Activated CD4-positive, alpha-beta T cell treated with anti-CD3 and anti-CD28 coated beads, Interleukin-2, Interleukin-6, amounts not matched to agents 100 ng/mL and 50 ng/mL, durations not matched to agents 16 hours and 8 hours (primary cell): Measurements from ENCODE around the gene PDLIM1.

Source experiments
- DNase-seq: peaks from one replicate; pipeline ENCODE4 v3.0.0-alpha.2; 2020

The PDLIM1 gene

GRCh38 chr10:95196046-95196445 lies 94.8 kb downstream of the PDLIM1 start:
- no peak for DNase-seq

- DNase-seq = no peak
Observed at GRCh38 chr10:95193944-95194343, 96.9 kb downstream of the PDLIM1 start, which contains the start of gene ACSM6. ACSM6 (plus strand) TSS chr10:95194238; CDS start chr10:95194486, 248 bp downstream.

- no peak for DNase-seq
Observed at GRCh38 chr10:95188593-95188992, 102.2 kb downstream of the PDLIM1 start.

GRCh38 chr10:95187617-95188016 lies 103.2 kb downstream of the PDLIM1 start:
- no peak for DNase-seq
